ENCODE data around the gene ROBO2.

Gene ROBO2

GRCh38 chr3:77325280-77325679 lies 285.4 kb downstream of the ROBO2 start:
- H3K4me1 Mint-ChIP-seq, result no peaks in the 10 kb centered on the region
- H3K4me3 Mint-ChIP-seq, result no peak overlapping the region
- H3K36me3 Mint-ChIP-seq, result no peaks in the 10 kb centered on the region
- peaks cover 11% of the 10 kb centered on the region for H3K9me3 Mint-ChIP-seq
- ATAC-seq, result no peak
- no peak for DNase-seq (ENCODE audit: low spot score in 2 of 2)
- no peak overlapping the region for H3K27ac Mint-ChIP-seq

DNA sequence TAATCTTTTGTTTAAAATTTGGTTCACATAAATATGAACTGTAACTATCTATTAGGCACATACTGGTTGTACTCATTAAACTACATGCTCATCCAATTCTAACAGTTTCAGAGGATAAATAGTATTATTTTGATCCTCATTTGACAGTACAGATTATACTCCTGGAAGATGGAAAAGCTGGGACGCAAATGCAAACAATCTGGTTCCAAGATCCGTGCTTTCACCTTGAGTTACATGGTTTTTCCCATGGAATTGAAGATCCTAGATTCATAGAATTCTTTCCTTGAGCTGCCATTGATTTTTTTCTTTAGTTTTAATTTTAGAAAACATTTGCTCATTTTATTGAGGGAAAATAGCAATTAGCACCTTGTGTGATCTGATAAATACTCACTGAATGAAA lies 285.8 kb downstream of the ROBO2 start:
- Mint-ChIP-seq H3K27ac (no peak overlapping the region), H3K4me1 (no peaks in the 10 kb centered on the region), H3K9me3 (peaks cover 11% of the 10 kb centered on the region), H3K4me3 (no peak overlapping the region), H3K36me3 (no peaks in the 10 kb centered on the region)
- DNase-seq (ENCODE audit: low spot score in 2 of 2) (no peak), ATAC-seq (no peak)

DNA sequence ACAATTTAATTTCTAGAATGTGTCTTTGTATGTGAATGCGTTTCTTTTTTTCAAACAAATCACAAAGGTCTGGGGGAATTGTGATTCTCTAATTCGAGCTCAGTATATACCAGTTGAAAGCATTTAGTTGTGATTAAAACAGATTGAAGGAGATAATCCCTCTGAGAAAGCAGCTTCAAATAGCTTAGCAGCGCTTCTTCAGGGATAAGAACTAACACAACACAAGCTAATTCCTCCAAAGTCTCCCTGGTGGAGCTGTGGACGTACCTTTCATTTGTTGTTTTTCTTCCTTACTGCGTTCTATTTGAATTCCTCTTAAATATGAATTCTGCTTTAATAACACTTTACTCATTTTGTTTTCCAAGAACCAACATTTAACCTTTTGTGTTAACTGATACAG lies 286.7 kb downstream of the ROBO2 start:
- ATAC-seq (no peak), DNase-seq (ENCODE audit: low spot score in 2 of 2) (no peak)
- H3K36me3 Mint-ChIP-seq, result no peaks in the 10 kb centered on the region
- H3K4me3 Mint-ChIP-seq, result no peak overlapping the region
- H3K9me3 Mint-ChIP-seq, result peaks cover 9% of the 10 kb centered on the region
- no peaks in the 10 kb centered on the region for H3K4me1 Mint-ChIP-seq
- no peak overlapping the region for H3K27ac Mint-ChIP-seq

DNA sequence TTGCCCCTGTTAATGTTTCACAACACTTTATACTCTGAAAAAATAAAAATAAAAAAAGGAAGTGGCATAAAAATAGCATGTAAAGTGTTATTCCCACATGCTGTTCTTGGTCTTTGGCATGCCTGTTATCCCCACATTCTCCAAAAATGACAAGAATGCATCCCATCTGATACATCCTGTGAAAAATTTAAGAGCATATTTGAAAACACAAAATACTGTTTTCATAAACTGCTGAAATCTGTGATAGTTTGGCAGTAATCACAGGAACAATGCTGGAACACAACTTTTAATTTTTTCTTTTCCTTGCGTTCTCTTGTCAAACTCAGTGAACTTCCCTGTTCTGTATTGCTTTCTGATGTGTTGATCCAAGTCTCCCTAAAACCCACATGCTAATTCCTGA lies 288.8 kb downstream of the ROBO2 start:
- DNase-seq (ENCODE audit: low spot score in 2 of 2) (no peak), ATAC-seq (no peak)
- Mint-ChIP-seq H3K9me3 (peaks cover 6% of the 10 kb centered on the region), H3K27ac (no peak overlapping the region), H3K4me3 (no peak overlapping the region), H3K36me3 (no peaks in the 10 kb centered on the region), H3K4me1 (no peaks in the 10 kb centered on the region)

- no peak for ATAC-seq
- H3K9me3 Mint-ChIP-seq, result peaks cover 9% of the 10 kb centered on the region
- H3K4me3 Mint-ChIP-seq, result no peak overlapping the region
- no peaks in the 10 kb centered on the region for H3K36me3 Mint-ChIP-seq
- H3K4me1 Mint-ChIP-seq, result no peaks in the 10 kb centered on the region
- no peak for DNase-seq (ENCODE audit: low spot score in 2 of 2)
- H3K27ac Mint-ChIP-seq, result no peak overlapping the region
Observed at GRCh38 chr3:77329116-77329515, 289.2 kb downstream of the ROBO2 start.

DNA sequence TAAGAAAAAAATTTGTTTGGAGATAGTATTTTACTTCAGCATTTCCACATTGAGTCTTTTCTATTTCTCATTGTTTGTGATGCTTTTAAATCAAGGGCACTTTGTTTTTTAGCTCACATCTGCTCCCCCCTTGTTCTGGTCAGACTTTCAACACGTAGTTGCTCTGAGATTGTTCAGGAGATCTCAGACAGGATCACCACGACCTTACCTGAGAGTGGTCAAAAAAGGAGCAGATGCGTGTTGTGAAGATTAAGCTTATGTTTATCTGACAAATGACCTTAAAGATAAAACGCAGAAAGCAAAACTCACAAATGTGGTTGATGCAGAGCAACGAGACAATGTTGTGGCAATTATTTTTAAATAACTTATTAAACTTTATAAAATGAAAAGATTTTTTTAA lies 298.3 kb downstream of the ROBO2 start:
- Mint-ChIP-seq H3K36me3 (no peaks in the 10 kb centered on the region), H3K4me1 (no peaks in the 10 kb centered on the region), H3K27ac (no peak overlapping the region), H3K4me3 (no peak overlapping the region), H3K9me3 (peaks cover 20% of the 10 kb centered on the region)
- DNase-seq (ENCODE audit: low spot score in 2 of 2) (no peak), ATAC-seq (no peak)

- peaks cover 15% of the 10 kb centered on the region for H3K9me3 Mint-ChIP-seq
- no peaks in the 10 kb centered on the region for H3K36me3 Mint-ChIP-seq
- DNase-seq (ENCODE audit: low spot score in 2 of 2) (no peak), ATAC-seq (no peak)
- H3K27ac Mint-ChIP-seq, result no peak overlapping the region
- no peak overlapping the region for H3K4me3 Mint-ChIP-seq
- no peaks in the 10 kb centered on the region for H3K4me1 Mint-ChIP-seq
Observed at GRCh38 chr3:77342027-77342426, 302.1 kb downstream of the ROBO2 start.

GRCh38 chr3:77342688-77343087 lies 302.8 kb downstream of the ROBO2 start:
- H3K9me3 Mint-ChIP-seq, result peaks cover 19% of the 10 kb centered on the region
- DNase-seq (ENCODE audit: low spot score in 2 of 2), result no peak
- H3K4me1 Mint-ChIP-seq, result no peaks in the 10 kb centered on the region
- no peak overlapping the region for H3K27ac Mint-ChIP-seq
- no peaks in the 10 kb centered on the region for H3K36me3 Mint-ChIP-seq
- ATAC-seq, result no peak
- no peak overlapping the region for H3K4me3 Mint-ChIP-seq

- Mint-ChIP-seq H3K27ac (no peak overlapping the region), H3K36me3 (no peaks in the 10 kb centered on the region), H3K4me3 (no peak overlapping the region), H3K9me3 (peaks cover 23% of the 10 kb centered on the region), H3K4me1 (no peaks in the 10 kb centered on the region)
- no peak for ATAC-seq
- DNase-seq (ENCODE audit: low spot score in 2 of 2), result no peak
Observed at GRCh38 chr3:77345009-77345408, 305.1 kb downstream of the ROBO2 start.

GRCh38 chr3:77348244-77348855 lies 308.5 kb downstream of the ROBO2 start:
- peaks cover 31% of the 10 kb centered on the region for H3K9me3 Mint-ChIP-seq
- no peak for ATAC-seq
- no peak for DNase-seq (ENCODE audit: low spot score in 2 of 2)
- H3K36me3 Mint-ChIP-seq, result no peaks in the 10 kb centered on the region
- H3K27ac Mint-ChIP-seq, result no peak overlapping the region
- no peaks in the 10 kb centered on the region for H3K4me1 Mint-ChIP-seq
- H3K4me3 Mint-ChIP-seq, result no peak overlapping the region

- H3K36me3 Mint-ChIP-seq, result no peaks in the 10 kb centered on the region
- no peak overlapping the region for H3K27ac Mint-ChIP-seq
- H3K9me3 Mint-ChIP-seq, result peaks cover 27% of the 10 kb centered on the region
- no peaks in the 10 kb centered on the region for H3K4me1 Mint-ChIP-seq
- DNase-seq (ENCODE audit: low spot score in 2 of 2), result no peak
- no peak for ATAC-seq
- H3K4me3 Mint-ChIP-seq, result no peak overlapping the region
Observed at GRCh38 chr3:77354958-77355357, 315.1 kb downstream of the ROBO2 start.

- Mint-ChIP-seq H3K9me3 (peaks cover 21% of the 10 kb centered on the region), H3K36me3 (no peaks in the 10 kb centered on the region), H3K27ac (no peak overlapping the region)
Observed at GRCh38 chr3:77362936-77363335, 323.0 kb downstream of the ROBO2 start.

DNA sequence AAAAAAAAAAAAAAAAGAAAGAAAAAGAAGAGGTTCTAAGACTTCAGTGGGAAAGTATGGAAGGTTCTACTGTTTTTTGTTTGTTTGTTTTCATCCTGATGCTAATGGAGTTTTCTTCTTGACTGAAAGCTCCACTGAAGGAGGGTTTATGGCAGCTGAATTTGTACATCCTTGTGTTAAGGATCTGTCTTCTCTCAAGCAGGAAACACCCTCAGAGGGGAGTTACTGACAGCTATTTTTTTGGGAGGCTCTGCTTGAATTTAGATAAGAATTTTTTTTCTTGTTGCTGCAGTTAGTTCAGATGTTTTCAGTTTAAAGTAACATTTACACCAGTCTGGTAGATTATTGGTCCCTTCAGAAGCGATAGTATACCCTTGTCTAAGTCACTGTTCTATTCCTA lies 325.3 kb downstream of the ROBO2 start:
- DNase-seq (ENCODE audit: low spot score in 2 of 2) (no peak), ATAC-seq (no peak)
- H3K4me1 Mint-ChIP-seq, result no peaks in the 10 kb centered on the region
- H3K4me3 Mint-ChIP-seq, result no peak overlapping the region
- peaks cover 21% of the 10 kb centered on the region for H3K9me3 Mint-ChIP-seq
- no peaks in the 10 kb centered on the region for H3K36me3 Mint-ChIP-seq
- H3K27ac Mint-ChIP-seq, result no peak overlapping the region

More at GRCh38 chr3:77362936-77363335, 323.0 kb downstream of the ROBO2 start:
- ATAC-seq (no peak), DNase-seq (ENCODE audit: low spot score in 2 of 2) (no peak)
- H3K4me3 Mint-ChIP-seq, result no peak overlapping the region
- no peaks in the 10 kb centered on the region for H3K4me1 Mint-ChIP-seq

DNA sequence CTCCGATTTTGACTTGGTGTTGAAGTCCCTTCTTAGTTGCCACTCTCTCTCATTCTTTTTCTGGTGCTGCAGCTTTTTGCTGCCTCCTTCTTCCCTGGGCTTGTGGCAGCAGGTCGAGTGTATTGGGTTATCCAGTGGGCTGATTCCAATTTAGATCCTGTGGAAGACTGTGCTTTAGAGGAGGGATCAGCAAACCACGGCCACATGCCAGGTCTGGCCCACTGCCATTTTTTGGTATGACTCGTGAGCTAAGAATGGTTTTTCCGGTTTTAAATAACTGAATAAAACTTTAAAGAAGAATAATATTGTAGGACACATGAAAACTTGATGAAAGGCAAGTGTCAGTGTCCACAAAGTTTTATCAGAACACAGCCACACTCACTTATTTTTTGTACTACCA lies 330.5 kb downstream of the ROBO2 start:
- ATAC-seq, result no peak
- H3K4me3 Mint-ChIP-seq, result no peak overlapping the region
- no peak overlapping the region for H3K27ac Mint-ChIP-seq
- no peaks in the 10 kb centered on the region for H3K4me1 Mint-ChIP-seq
- H3K36me3 Mint-ChIP-seq, result no peaks in the 10 kb centered on the region
- DNase-seq (ENCODE audit: low spot score in 2 of 2), result no peak
- H3K9me3 Mint-ChIP-seq, result peaks cover 10% of the 10 kb centered on the region

DNA sequence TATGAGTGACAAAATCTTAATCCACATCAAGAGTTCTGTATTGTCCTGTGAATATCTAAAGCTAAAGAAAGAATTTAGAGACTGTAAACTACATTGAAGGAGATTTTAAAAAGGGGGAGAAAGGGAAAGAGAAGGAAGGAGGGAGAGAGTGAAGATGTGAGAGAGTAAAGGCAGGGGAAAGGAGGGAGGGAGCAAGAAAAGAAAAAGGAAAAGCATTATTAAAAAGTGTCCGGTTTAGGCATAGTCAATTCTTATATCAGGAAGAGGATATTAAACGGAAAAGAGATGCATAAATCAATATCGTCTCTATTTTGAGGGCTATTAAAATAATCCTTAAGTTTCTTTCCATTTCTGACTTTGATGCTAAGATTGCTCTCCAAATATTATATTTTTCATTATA lies 332.1 kb downstream of the ROBO2 start:
- DNase-seq (ENCODE audit: low spot score in 2 of 2) (no peak), ATAC-seq (no peak)
- Mint-ChIP-seq H3K4me3 (no peak overlapping the region), H3K27ac (no peak overlapping the region), H3K4me1 (no peaks in the 10 kb centered on the region), H3K9me3 (peaks cover 8% of the 10 kb centered on the region), H3K36me3 (no peaks in the 10 kb centered on the region)

GRCh38 chr3:77372634-77373346 lies 332.9 kb downstream of the ROBO2 start:
- DNase-seq (ENCODE audit: low spot score in 2 of 2) (no peak), ATAC-seq (no peak)
- Mint-ChIP-seq H3K9me3 (peaks cover 8% of the 10 kb centered on the region), H3K4me3 (no peak overlapping the region), H3K27ac (no peak overlapping the region), H3K4me1 (no peaks in the 10 kb centered on the region), H3K36me3 (no peaks in the 10 kb centered on the region)
